ENCODE data around the gene ZNG1E. TPM values are rescaled to one million over a fixed set of nuclear protein-coding genes. Genes with fewer than 3 reads are reported as not detected.
A peak's percentile ranks its signal among the peaks of the same experiment; 100 is the strongest.
"Not testable (repeated sequence)": the region's sequence is repeated elsewhere in the genome, so short reads cannot be mapped to it uniquely, and the experiment has no call there.

ZNG1E gene
- total RNA-seq = 21.7 TPM
- long read RNA-seq, transcript CBWD5-202 (3 exons, 1,347 nt) = major isoform, 5 of 27 reads
- long read RNA-seq, partial matches to known transcripts = 0 of 27 reads
- long read RNA-seq, other reads (novel, unspliced or antisense) = 14 of 27 reads

DNA sequence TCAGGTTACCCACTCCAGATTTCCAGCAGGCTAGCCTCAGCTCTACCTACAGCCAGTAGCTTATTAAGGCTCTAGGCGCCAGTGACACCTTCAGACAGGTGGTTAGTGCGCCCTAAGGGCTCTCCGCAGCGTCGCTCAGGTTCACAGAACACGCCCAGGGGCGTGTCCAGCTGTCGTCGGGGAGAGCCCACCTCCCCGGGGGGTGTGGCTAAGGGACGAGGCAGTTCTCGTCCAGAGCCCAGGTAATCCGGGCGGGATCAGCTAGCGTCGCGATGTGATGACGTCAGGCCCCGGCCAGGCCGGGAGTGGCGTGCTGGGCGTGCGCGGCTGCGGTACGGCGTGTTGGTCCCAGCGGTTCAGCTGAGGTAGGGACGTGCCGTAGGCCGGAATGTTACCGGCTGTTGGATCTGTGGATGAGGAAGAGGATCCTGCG is at the start of gene ZNG1E:
Gene ZNG1E, plus strand, starts transcription at position 340 of the 433 bp plus-strand sequence. Its CDS starts 49 bp downstream, at position 389.
- DNase-seq (ENCODE audit: low spot score) = peak; percentile 86
- intact Hi-C loops (cut with DNase I) = not testable (repeated sequence)

DNA sequence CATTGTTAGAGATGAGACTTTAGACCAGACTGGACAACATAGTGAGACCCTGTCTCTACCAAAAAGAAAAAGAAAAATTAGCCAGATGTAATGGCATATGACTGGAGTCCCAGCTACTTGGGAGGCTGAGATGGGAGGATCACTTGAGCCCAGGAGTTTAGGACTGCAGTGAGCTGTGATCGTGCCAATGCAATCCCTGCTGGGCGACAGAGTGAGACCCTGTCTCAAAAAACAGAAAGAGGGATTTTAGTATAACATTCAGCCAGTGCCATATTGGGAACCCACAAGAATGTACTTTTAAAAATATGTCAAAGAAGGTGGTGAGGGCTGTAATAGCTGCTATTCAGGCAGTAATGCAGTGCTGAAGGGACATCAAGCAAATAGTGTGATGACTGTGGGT is 2.1 kb upstream of the ZNG1E start:
- intact Hi-C loops (cut with DNase I) = not testable (repeated sequence)
- DNase-seq (ENCODE audit: low spot score) = peak; percentile 71

DNA sequence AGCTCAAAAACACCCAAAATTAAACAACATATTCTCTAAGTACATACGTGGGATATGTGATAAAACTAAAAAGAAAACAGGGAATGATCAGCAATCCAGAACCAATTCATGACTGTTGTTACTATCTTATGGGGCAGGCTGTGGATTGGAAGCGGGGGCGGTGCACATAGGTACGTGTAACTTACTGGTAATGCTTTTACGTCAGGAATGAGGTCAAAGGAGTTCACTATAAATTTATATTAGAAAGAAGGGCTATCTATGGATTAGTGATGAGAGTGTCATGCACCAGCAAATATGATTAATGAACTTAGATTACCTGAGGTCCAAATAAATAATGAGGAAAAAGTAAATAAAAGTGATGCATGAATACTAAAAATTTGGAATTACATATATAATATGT is 710 bp upstream of the ZNG1E start:
- DNase-seq (ENCODE audit: low spot score); intact Hi-C loops (cut with DNase I): not testable (repeated sequence)

DNA sequence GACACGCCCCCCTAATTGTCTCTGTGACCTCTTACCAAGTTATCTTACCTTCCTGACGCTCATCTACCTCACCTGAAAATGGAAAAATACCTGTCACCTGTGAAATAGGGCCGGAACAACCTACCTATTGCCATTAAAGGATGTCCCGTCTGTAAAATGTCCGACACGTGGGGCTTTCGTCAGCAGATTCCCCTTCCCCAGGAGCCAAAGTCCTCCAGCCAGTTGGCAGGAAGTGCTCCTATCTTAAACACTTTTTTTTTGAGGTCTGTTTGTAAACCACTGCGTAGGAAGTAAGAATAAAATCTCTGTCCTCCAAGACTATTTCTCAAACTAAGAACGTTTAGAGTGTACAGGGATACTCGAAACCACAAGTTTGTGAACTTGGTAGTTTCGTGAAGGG is 661 bp downstream of the ZNG1E start:
- intact Hi-C loops (cut with DNase I); DNase-seq (ENCODE audit: low spot score): not testable (repeated sequence)

DNA sequence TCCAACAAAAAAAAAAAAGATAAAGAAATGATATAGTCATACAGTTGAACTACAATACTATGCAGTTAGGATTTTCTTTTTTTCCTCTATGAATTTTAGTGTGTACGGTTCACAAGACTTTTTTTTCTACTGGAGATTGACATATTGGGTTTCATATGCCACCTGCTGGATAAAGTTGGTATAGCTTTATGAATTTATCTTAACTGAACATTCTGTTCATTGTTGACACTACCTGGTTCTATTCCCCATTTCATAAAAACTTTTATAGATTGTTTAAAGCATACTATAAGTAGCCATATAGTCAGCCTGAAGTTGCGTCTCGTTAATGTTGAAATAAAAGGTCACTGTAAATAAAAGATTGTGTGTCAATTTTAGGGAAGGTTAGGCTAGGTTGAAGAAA is 2.8 kb downstream of the ZNG1E start:
- DNase-seq (ENCODE audit: low spot score); intact Hi-C loops (cut with DNase I): not testable (repeated sequence)

DNA sequence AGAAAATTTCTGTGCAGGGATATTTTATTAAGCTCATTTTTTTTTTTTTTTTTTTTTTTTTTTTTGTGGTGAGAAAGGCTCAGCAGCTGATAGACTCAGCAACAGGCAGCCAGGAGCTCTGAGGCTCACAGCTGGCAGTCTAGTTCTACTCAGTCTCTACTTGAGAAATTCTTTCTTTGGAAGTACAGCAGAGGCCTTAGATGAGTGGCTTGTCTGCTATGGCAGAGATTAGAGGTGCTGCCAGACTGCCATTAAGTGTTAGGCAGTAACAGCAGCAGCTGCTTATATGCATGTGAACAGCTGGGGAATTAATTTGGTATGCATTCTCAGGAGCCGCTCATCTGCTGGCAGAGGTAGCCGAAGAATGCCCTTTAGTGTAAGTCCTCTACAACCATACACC is 27.8 kb downstream of the ZNG1E start:
- DNase-seq (ENCODE audit: low spot score); intact Hi-C loops (cut with DNase I): not testable (repeated sequence)

DNA sequence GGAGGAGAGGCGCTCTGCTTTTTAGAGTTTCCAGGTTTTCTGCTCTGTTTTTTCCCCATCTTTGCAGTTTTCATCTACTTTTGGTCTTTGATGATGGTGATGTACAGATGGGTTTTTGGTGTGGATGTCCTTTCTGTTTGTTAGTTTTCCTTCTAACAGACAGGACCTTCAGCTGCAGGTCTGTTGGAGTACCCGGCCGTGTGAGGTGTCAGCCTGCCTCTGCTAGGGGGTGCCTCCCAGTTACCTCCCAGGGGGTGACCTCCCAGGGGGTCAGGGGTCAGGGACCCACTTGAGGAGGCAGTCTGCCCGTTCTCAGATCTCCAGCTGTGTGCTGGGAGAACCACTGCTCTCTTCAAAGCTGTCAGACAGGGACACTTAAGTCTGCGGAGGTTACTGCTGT is 38.7 kb downstream of the ZNG1E start:
- DNase-seq (ENCODE audit: low spot score); intact Hi-C loops (cut with DNase I): not testable (repeated sequence)

DNA sequence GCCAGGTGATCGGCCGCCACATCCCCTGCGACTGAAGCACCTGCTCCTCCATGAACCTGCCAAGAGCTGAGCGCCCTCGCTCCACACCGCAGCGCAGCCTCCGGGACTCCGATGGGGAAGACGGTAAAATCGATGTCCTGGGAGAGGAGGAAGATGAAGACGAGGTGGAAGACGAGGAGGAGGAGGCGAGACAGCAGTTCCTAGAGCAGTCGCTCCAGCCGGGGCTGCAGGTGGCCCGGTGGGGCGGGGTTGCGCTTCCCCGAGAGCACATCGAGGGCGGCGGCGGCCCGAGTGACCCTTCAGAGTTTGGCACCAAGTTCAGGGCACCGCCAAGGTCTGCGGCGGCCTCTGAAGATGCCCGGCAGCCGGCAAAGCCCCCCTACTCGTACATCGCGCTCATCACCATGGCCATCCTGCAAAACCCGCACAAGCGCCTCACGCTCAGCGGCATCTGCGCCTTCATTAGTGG is 61.4 kb downstream of the ZNG1E start, which contains the start of gene FOXD4L4:
Gene FOXD4L4, plus strand, starts transcription at position 51 of the 469 bp plus-strand sequence. Its CDS starts 0 bp downstream, at position 51.
- intact Hi-C loops (cut with DNase I); DNase-seq (ENCODE audit: low spot score): not testable (repeated sequence)

DNA sequence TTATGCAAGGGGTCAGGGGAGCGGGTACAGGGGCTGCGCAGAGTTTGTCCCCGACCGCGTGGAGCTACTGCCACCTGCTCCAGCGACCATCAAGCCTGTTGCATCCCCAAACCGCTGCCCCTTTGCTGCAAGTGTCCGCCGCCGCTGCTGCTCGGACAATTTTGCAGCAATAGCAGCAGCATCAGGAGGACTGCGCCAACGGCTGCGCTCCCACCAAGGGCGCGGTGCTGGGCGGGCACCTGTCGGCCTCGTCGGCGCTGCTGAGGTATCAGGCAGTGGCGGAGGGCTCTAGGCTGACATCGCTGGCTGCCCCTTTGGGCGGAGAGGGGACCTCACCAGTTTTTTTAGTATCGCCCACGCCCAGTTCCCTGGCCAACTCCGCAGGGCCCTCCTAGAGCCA is 62.4 kb downstream of the ZNG1E start:
- DNase-seq (ENCODE audit: low spot score); intact Hi-C loops (cut with DNase I): not testable (repeated sequence)

Other genes starting within 250 kb of the ZNG1E start
- not detected for gene FOXD4L4, start 61.2 kb downstream of the ZNG1E start, total RNA-seq

Data from cardiac septum (tissue), 1 donor.